WTC11 (cell line): Measurements from ENCODE around the gene LDHB.

Experiments used
- ATF3 ChIP-seq: sonication (generic); formaldehyde crosslinking; conservative IDR thresholded peaks from 2 replicates; pipeline ENCODE4 v1.8.1; 2022; ENCODE audit warnings: mild to moderate bottlenecking, missing genetic modification reagents
- CDX4 ChIP-seq: fragments of 250-450 bp; sonication (Bioruptor Pico); IDR thresholded peaks from 2 replicates; pipeline ENCODE4 v1.9.0; 2021; ENCODE audit warnings: moderate library complexity, mild to moderate bottlenecking, inconsistent platforms, borderline replicate concordance
- CTCF ChIP-seq: fragments of 200-600 bp; IDR thresholded peaks from 2 replicates; pipeline ENCODE4 v1.8.0; 2022; ENCODE audit warnings: antibody characterized with exemption
- FOXP4 ChIP-seq: sonication (generic); formaldehyde crosslinking; IDR thresholded peaks from 2 replicates; pipeline ENCODE4 v1.8.0; 2022; ENCODE audit warnings: mild to moderate bottlenecking, missing genetic modification reagents
- JAZF1 ChIP-seq: fragments of 250-450 bp; sonication (Bioruptor Pico); IDR thresholded peaks from 2 replicates; pipeline ENCODE4 v1.9.0; 2021; ENCODE audit warnings: moderate library complexity, mild to moderate bottlenecking, inconsistent platforms
- JUN ChIP-seq: sonication (generic); formaldehyde crosslinking; IDR thresholded peaks from 2 replicates; pipeline ENCODE4 v1.8.0; 2023; ENCODE audit warnings: mild to moderate bottlenecking, missing genetic modification reagents
- NFATC4 ChIP-seq: fragments of 250-450 bp; sonication (Bioruptor Pico); IDR thresholded peaks from 2 replicates; pipeline ENCODE4 v1.9.0; 2021; ENCODE audit warnings: mild to moderate bottlenecking
- TEAD4 ChIP-seq: sonication (generic); formaldehyde crosslinking; IDR thresholded peaks from 2 replicates; pipeline ENCODE4 v1.8.0; 2022; ENCODE audit warnings: mild to moderate bottlenecking, missing genetic modification reagents
- ZNF121 ChIP-seq: sonication (generic); formaldehyde crosslinking; IDR thresholded peaks from 2 replicates; pipeline ENCODE4 v1.8.0; 2023; ENCODE audit warnings: missing genetic modification reagents
- ZNF232 ChIP-seq: sonication (generic); formaldehyde crosslinking; IDR thresholded peaks from 2 replicates; pipeline ENCODE4 v1.8.0; 2022; ENCODE audit warnings: mild to moderate bottlenecking, missing genetic modification reagents
- ZNF317 ChIP-seq: sonication (generic); formaldehyde crosslinking; IDR thresholded peaks from 2 replicates; pipeline ENCODE4 v1.8.1; 2023; ENCODE audit warnings: low read depth, mild to moderate bottlenecking, moderate library complexity, missing genetic modification reagents, borderline replicate concordance

- TF ChIP-seq NFATC4 (CRISPR knock-in tag) (no peak), TEAD4 (no peak), CTCF (no peak), JUN (no peak), ZNF121 (CRISPR knock-in tag) (no peak), FOXP4 (CRISPR knock-in tag) (no peak), CDX4 (CRISPR knock-in tag) (no peak), ZNF232 (CRISPR knock-in tag) (no peak), ZNF317 (CRISPR knock-in tag) (no peak), JAZF1 (CRISPR knock-in tag) (no peak), ATF3 (CRISPR knock-in tag) (no peak)
Observed at GRCh38 chr12:21677204-21677603, 19.6 kb upstream of the LDHB start.
